HFF-Myc (cell line): ENCODE results near the gene C4BPA.

ENCODE experiments used
- DNase-seq: peaks from one replicate; pipeline ENCODE4 v3.0.0-alpha.2; 2011; ENCODE audit warnings: low read depth; ENCODE audit errors: extremely low read depth
- H3K4me3 ChIP-seq: replicated peaks from 2 replicates; pipeline ENCODE4 v1.5.1; 2011; ENCODE audit warnings: low read depth, mild to moderate bottlenecking, control low read depth, low read length
- CTCF ChIP-seq: IDR thresholded peaks from 2 replicates; pipeline ENCODE4 v1.5.1; 2012; ENCODE audit warnings: mild to moderate bottlenecking, low read depth, low read length, control low read depth; ENCODE audit errors: missing control alignments

C4BPA gene

DNA sequence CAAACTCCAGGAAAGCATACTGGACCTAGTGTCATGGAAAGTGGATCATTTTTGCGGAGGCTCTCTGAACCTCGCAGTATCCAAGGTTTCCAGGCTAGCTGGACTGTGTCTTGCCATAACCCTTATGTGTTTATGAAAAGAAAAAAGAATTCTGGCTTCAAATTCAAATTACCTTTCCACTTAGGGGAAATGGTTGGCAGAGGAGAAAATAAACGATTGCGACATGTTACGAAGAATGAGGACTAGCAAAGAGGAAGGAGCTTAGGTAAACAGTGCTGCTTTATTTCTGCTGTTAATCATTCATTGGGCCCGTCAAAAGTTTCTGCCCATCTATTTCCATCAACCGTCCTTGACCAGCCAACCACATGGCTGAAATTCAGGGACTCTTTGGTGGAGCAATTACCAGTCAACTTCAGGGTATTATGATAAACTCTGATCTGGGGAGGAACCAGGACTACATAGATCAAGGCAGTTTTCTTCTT lies at the start of gene C4BPA:
TSS of gene C4BPA (plus strand) at position 342 of the 482 bp plus-strand sequence. CDS start 8,793 bp downstream, outside the sequence.
- DNase-seq = no peak
- no peak for TF ChIP-seq CTCF
- H3K4me3 ChIP-seq = no peak within 1 kb of the TSS

GRCh38 chr1:207054491-207054890 lies 49.5 kb upstream of the C4BPA start:
- no peak overlapping the region for H3K4me3 ChIP-seq
- TF ChIP-seq CTCF = no peak
- no peak for DNase-seq

- DNase-seq = no peak
- no peak overlapping the region for H3K4me3 ChIP-seq
- TF ChIP-seq CTCF = no peak
Observed at GRCh38 chr1:207055386-207056001, 48.5 kb upstream of the C4BPA start.

DNA sequence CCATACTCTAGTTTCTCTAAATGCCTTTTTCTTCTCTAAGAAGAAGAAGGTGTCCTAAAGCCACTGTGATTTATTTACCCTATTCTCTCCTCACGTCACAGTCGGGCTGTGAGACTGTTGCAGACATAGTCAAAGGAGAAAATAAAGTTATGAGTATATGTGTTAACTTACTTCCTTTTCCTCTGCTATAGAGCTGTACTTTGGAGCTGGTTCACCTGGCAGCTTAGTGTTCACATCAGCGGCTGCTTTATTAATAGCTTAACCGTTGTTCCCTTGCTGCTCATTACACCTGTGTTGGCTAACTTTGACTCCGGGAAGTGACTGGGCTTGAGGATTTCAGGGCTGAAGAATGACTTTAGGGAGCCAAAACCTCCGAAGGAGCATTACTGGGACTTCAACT lies 47.4 kb upstream of the C4BPA start:
- H3K4me3 ChIP-seq = no peak overlapping the region
- TF ChIP-seq CTCF = no peak
- DNase-seq = no peak

DNA sequence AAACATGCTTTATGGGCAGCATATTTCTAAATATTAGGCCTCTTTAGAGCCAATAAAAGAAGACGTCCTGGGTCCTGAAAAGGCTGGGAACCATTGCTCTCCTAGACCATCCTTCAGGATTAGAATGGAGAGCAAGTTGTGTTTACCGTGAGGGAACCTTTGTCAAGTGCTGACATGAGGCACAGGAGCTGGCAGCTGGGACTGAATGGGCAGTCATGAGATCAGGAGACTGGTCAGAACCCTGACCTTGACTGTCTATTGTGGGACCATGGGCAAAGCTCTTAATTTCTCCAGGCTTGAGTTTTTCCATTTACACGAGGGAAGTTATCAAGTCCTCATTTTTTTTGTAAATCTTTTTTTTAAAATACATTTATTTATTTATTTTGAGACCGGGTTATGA lies 45.8 kb upstream of the C4BPA start:
- no peak for TF ChIP-seq CTCF
- DNase-seq = no peak
- H3K4me3 ChIP-seq = no peak overlapping the region

DNA sequence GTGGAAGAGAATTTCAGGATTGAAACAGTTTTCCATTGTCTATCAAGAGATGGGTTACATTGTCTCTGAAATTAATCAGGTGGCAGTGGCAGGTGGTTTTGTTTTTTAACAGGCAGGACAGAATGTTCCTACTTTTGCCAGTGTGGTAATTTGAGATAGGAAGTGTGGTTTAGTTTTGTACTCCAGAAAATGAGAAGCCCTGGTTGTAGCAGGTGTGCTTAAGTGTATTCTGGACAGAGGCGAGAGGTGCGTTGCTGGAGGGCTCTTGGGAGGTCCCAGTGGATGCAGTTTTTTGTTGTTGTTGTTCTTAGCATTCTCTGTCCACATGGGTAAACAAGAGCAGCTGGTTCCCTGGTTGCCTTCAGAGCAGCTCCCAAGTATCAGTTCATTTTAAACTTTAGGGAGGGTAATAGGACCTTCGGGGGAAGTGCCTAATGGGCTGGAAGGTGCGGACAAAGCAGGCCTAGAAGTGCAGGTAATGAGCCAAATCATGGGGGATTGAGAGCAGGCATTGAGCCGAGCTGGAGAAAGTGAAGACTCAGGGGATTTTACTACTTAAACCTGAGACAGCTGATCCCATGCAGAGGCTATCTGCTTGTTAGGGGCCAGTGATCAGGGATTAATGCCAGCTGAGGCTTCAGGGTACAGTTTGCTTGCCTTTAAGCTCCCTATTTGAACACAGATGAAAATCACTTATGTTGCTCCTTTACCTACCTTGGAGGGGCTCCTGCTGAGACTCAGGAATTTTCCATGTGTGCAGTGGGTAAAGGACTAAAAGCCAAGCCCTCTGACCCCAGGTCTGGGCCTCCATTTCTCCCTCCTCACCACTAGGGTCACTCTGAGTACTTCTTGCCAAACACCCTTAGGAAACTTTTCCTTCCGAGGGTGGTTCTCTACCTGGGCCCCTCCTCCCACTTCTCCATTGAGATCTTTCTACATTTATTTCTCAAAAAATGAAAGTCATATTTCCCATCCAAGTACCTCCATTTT lies 44.9 kb upstream of the C4BPA start:
- H3K4me3 ChIP-seq = no peak overlapping the region
- TF ChIP-seq CTCF = no peak
- no peak for DNase-seq
